ENCODE results near the gene LLGL2.
A peak's percentile ranks its signal among the peaks of the same experiment; 100 is the strongest.
"Not testable (repeated sequence)": the region's sequence is repeated elsewhere in the genome, so short reads cannot be mapped to it uniquely, and the experiment has no call there.

The LLGL2 gene

DNA sequence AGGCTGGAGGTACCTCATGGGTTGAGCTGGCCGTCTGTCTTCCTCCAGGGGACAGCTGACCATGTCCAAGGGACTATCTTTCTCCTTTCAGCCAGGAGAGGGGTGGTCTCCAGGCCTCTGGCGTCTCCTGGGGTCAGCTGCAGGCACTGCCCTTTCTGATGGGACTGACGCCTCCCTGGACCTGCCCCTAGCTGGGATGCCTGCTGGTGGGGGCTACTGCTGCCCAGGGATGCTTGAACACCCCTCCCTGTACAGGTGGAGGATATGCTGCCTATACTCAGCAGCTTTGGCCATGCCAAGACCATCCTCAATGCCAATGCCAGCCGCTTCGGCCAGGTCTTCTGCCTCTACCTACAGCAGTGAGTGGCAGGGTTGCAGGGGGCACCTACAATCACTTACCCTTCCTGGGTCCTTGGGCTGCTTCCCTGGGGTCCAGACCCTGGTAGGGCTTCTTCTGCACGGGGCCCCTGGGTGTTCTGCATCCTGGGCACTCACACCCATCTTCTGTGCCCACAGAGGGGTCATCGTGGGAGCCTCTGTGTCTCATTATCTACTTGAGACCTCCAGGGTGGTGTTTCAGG, 66.3 kb downstream of the LLGL2 start:
- no peak for DNase-seq (ENCODE audit: low spot score)

- DNase-seq (ENCODE audit: low spot score): peak; percentile 53
Measured at GRCh38 chr17:75592348-75593020, 67.0 kb downstream of the LLGL2 start.

- not testable (repeated sequence) for DNase-seq (ENCODE audit: low spot score)
Measured at GRCh38 chr17:75593430-75593829, 67.9 kb downstream of the LLGL2 start.

- DNase-seq (ENCODE audit: low spot score): no peak
Measured at GRCh38 chr17:75594499-75595283, 69.2 kb downstream of the LLGL2 start.

DNA sequence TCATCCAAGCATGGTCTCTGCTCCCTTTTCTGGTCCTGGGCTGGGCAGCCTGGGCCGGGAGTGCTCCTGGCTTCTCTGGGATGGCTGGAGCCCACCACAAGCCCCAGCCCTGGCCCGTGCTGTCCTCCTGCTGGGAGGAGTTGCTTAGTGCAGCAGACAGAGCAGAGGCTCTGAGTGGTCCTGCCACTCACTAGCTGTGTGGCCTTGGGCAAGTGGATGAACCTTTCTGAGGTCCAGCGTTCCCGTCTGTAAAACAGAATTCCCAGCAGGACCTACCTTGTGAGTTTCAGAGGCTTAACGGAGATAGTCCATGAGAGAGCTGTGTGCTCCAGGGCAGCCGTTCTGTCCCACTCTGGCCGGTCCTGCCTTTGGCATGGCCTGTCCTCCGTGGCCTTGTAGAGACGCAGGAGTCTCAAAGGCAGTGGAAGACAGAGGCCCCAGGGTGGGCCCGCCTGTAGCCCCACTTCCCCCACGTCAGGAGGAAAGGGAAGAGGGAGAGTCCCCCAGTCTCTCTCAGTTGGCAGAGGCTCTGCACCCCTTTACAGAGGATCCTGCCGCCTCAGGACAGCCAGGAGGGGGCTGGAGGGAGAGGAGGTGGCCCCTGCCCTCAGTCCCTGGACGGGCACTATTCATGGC, 69.9 kb downstream of the LLGL2 start:
- DNase-seq (ENCODE audit: low spot score): no peak

DNA sequence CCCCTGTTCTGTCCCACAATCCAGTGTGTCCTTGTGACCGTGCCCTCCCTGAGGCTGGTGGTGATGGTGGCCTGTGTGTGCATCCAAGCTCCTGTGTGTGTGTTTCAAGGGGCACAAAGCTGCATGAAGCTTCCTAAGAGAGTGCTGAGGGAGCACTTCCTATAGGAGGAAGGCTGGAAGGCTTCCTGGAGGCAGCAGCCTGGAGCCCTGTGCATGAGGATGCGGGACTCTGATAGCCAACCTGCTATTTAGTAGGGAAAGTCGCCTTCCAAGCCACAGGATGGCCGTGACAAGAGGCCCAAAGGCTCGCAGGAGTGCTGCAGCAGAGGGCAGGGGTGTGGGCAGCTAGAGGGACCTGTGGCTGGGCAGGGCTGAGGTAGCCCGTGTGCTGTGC, 70.4 kb downstream of the LLGL2 start:
- no peak for DNase-seq (ENCODE audit: low spot score)

DNA sequence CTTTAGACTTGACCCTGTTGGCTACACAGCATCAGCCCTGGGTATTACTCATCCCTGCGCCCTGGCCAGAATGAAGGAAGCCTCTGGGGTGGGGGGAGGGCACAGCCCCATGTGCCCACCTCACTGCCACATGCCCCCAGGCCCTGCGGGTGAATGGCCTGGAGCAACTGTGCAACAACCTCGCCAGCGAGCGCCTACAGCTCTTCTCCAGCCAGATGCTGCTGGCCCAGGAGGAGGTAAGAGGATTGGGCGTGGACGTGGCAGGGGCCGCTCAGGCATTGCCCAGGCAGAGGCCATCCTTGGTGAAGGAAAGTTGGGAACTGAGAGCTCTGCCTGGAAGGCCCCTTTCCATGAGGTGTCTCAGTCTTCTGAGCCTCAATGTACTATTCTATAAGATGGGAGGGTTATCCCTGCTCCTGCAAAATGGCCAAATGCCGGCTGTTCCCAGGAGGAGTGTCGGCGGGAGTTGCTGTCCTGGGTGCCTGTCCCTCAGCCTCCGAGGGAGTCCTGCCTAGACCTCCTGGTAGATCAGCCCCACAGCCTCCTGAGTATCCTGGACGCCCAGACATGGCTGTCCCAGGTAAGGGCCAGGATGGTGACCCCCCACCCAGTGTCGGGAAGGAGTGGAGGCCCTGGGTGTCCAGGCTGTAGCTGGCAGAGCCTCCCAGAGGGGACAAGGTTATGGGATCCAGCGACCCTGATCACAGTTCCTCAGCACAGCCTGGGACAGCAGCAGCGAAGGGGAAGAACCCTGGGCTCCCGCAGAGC, 71.0 kb downstream of the LLGL2 start:
- DNase-seq (ENCODE audit: low spot score): no peak

GRCh38 chr17:75601057-75601987, 75.8 kb downstream of the LLGL2 start:
- DNase-seq (ENCODE audit: low spot score): no peak

- DNase-seq (ENCODE audit: low spot score): no peak
Measured at GRCh38 chr17:75602644-75603043, 77.1 kb downstream of the LLGL2 start.

- no peak for DNase-seq (ENCODE audit: low spot score)
Measured at GRCh38 chr17:75603123-75603522, 77.6 kb downstream of the LLGL2 start.

- DNase-seq (ENCODE audit: low spot score): no peak
Measured at GRCh38 chr17:75604034-75604695, 78.7 kb downstream of the LLGL2 start.

- DNase-seq (ENCODE audit: low spot score): no peak
Measured at GRCh38 chr17:75605790-75606189, 80.3 kb downstream of the LLGL2 start.

DNA sequence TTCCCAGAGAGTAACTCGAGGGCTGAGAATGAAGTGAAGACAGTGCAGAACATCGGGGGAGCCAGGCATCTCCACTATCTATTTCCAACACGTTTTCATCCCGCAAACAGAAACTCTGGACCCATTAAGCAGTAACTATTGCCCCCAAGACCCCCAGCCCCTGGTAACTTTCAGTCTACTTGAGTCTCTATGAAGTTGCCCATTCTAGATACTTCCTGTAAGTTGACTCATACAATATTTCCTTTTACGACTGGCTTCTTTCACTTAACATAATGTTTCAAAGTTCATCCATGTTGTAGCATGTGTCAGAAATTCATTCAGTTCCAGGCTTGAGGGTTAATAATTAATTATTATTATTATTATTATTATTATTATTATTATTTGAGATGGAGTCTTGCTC, 81.6 kb downstream of the LLGL2 start:
- DNase-seq (ENCODE audit: low spot score): no peak

- no peak for DNase-seq (ENCODE audit: low spot score)
Measured at GRCh38 chr17:75610103-75610984, 84.8 kb downstream of the LLGL2 start.

DNA sequence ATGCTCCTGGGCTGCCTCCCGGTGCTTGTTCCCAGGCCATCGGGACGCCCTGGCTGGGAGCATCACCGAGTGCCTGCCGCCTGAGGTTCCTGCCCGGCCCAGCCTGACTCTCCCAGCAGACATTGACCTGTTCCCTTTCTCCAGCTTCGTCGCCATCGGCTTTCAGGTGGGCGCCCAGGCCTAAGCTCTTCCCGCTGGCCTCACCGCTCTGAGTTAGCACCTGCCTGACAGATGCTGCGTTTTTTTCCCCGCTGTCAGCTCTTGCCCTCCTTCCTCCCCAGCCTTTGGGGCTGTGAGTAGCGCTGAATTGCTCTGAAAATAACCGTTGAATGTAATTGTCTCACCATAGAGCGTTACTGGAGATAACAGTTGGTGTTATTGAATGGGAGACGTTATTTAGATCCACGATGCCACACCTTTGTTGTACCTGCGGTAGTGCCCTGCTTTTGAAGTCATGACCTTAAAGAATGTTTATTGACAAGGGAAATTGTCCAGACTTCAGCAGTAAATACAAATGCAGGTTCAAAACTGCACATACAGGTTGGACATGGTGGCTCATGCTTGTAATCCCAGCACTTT, 86.4 kb downstream of the LLGL2 start:
- DNase-seq (ENCODE audit: low spot score): no peak

DNA sequence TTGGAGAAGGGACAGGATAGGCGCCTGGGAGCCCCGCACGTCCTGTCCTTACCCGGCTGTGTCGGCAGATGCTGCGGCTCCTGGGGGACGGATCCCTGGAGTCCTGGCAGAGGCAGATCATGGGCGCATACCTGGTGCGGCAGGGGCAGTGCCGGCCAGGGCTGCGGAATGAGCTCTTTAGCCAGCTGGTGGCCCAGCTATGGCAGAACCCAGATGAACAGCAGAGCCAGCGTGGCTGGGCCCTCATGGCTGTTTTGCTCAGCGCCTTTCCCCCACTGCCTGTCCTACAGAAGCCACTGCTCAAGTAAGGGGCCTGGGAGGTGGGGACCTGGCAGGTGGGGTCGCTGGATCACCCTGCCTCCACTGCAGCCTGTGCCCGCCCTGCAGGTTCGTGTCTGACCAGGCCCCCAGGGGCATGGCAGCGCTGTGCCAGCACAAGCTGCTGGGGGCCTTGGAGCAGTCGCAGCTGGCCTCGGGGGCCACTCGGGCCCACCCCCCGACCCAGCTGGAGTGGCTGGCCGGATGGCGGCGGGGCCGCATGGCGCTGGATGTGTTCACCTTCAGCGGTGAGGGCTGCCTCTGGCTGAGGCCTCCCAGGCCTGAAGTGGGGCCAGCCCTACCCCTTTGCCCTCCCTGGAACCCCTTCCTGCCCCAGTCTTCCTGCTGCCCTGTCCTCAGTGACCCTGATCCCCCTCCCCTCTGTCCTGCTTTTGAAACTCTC, 87.6 kb downstream of the LLGL2 start:
- no peak for DNase-seq (ENCODE audit: low spot score)

GRCh38 chr17:75614006-75614405, 88.5 kb downstream of the LLGL2 start:
- no peak for DNase-seq (ENCODE audit: low spot score)

DNA sequence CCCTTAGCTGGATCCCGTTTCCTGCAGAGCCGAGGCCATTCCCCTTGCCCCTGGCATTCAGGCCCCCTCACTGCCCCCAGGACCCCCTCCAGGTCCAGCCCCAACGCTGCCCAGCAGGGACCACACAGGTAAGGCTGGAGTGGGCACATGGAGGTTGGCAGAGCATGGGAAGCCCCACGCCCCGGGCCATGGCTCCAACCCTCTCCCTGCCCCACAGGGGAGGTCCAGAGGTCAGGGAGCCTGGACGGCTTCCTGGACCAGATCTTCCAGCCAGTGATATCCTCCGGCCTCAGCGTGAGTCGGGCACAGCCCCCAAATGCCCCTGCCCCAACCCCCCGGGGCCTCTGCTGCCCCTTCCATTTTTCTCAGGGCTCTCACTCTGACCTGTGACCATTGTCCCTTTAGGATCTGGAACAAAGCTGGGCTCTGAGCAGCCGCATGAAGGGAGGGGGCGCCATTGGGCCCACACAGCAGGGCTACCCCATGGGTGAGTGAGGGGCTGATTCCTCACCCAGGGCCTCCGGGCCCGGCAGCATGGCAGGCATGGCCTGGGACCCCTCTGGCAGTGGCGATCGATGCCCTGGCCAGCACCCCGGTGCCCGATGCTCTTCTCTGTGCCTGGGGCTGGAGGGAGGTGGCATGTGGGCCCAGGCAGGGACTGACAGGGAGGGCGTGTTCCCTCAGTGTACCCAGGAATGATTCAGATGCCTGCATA, 89.2 kb downstream of the LLGL2 start:
- DNase-seq (ENCODE audit: low spot score): no peak

Data from left forelimb (tissue), 1 donor.